ENCODE data around the gene UBTF. TPM values are rescaled to one million over a fixed set of nuclear protein-coding genes. Genes with fewer than 3 reads are reported as not detected.

Gene UBTF
- total RNA-seq, 4 donors from 2014 or later, result 54.8 to 102 (median 71.8) TPM

GRCh38 chr17:44193326-44194084 lies 26.0 kb downstream of the UBTF start:
- Histone ChIP-seq H3K9me3 (no peaks in the 10 kb centered on the region), H3K27me3 (no peaks in the 10 kb centered on the region), H3K4me1 (peaks cover 19% of the 10 kb centered on the region), H3K4me3 (no peak overlapping the region), H3K36me3 (peaks cover 71% of the 10 kb centered on the region), H3K27ac (peak overlapping the region; percentile 47)
- TF ChIP-seq POLR2A (IDR thresholded peaks at IDR 0.05) (no peak), POLR2AphosphoS5 (IDR thresholded peaks at IDR 0.05) (no peak), EP300 (IDR thresholded peaks at IDR 0.05) (no peak)
- TF ChIP-seq, protein P1, sequence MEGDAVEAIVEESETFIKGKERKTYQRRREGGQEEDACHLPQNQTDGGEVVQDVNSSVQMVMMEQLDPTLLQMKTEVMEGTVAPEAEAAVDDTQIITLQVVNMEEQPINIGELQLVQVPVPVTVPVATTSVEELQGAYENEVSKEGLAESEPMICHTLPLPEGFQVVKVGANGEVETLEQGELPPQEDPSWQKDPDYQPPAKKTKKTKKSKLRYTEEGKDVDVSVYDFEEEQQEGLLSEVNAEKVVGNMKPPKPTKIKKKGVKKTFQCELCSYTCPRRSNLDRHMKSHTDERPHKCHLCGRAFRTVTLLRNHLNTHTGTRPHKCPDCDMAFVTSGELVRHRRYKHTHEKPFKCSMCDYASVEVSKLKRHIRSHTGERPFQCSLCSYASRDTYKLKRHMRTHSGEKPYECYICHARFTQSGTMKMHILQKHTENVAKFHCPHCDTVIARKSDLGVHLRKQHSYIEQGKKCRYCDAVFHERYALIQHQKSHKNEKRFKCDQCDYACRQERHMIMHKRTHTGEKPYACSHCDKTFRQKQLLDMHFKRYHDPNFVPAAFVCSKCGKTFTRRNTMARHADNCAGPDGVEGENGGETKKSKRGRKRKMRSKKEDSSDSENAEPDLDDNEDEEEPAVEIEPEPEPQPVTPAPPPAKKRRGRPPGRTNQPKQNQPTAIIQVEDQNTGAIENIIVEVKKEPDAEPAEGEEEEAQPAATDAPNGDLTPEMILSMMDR (IDR thresholded peaks at IDR 0.05), result no peak
- 88% methylated on average over 6 of the region's 14 CpGs for WGBS
- no peak for DNase-seq (ENCODE audit: low spot score in 2 of 2)

GRCh38 chr17:44192750-44193149 lies 26.7 kb downstream of the UBTF start:
- Histone ChIP-seq H3K9me3 (no peaks in the 10 kb centered on the region), H3K27ac (peak overlapping the region; percentile 47), H3K4me1 (peaks cover 19% of the 10 kb centered on the region), H3K27me3 (no peaks in the 10 kb centered on the region), H3K4me3 (no peak overlapping the region), H3K36me3 (peaks cover 71% of the 10 kb centered on the region)
- no peak for DNase-seq (ENCODE audit: low spot score in 2 of 2)
- 88% methylated on average over 5 of the region's 5 CpGs for WGBS
- TF ChIP-seq POLR2AphosphoS5 (IDR thresholded peaks at IDR 0.05), result no peak
- TF ChIP-seq, protein P1 (IDR thresholded peaks at IDR 0.05), result no peak
- TF ChIP-seq POLR2A (IDR thresholded peaks at IDR 0.05), result no peak
- no peak for TF ChIP-seq EP300 (IDR thresholded peaks at IDR 0.05)

DNA sequence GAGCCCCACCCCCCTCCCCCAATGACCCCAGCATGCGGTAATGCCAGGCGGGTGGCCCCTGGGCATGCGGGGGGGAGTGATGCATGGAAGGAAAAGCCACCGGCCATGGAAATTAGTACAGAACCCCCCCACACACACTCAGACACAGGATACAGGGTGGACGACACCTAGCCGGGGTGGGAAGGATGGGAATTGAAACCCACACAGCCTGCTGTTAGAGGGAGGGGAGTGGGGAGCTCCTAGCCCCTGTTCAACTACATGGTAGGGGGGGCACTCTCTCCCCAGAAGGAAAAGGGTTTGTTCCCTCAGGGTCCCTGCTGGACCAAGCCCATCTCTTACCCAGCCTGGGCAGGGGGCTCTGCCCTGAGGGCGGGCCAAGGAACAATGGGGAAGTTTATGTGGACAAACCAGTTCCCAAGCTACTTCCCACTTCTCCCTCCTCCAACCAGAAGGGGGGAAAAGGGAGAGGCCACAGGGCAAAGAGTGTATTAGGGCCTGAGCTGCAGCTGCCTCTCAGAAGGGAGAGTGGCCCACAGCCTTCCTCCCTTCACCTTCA lies 27.5 kb downstream of the UBTF start:
- Histone ChIP-seq H3K36me3 (peaks cover 66% of the 10 kb centered on the region), H3K4me1 (peaks cover 16% of the 10 kb centered on the region), H3K27me3 (no peaks in the 10 kb centered on the region), H3K9me3 (no peaks in the 10 kb centered on the region), H3K4me3 (no peak overlapping the region), H3K27ac (peak overlapping the region; percentile 23)
- TF ChIP-seq POLR2A (IDR thresholded peaks at IDR 0.05) (no peak), EP300 (IDR thresholded peaks at IDR 0.05) (no peak), POLR2AphosphoS5 (IDR thresholded peaks at IDR 0.05) (no peak)
- TF ChIP-seq, protein P1 (IDR thresholded peaks at IDR 0.05), result no peak
- 63% methylated on average over 7 of the region's 7 CpGs for WGBS
- no peak for DNase-seq (ENCODE audit: low spot score in 2 of 2)

- TF ChIP-seq POLR2AphosphoS5 (IDR thresholded peaks at IDR 0.05), result no peak
- TF ChIP-seq EP300 (IDR thresholded peaks at IDR 0.05), result no peak
- TF ChIP-seq POLR2A (IDR thresholded peaks at IDR 0.05), result no peak
- TF ChIP-seq, protein P1 (IDR thresholded peaks at IDR 0.05), result no peak
- no peaks in the 10 kb centered on the region for H3K9me3 ChIP-seq
- no peak overlapping the region for H3K4me3 ChIP-seq
- peaks cover 62% of the 10 kb centered on the region for H3K36me3 ChIP-seq
- WGBS, result 73% methylated on average over 5 of the region's 5 CpGs
- DNase-seq (ENCODE audit: low spot score in 2 of 2), result no peak
- H3K4me1 ChIP-seq, result peaks cover 13% of the 10 kb centered on the region
- H3K27ac ChIP-seq, result peak overlapping the region; percentile 23
- no peaks in the 10 kb centered on the region for H3K27me3 ChIP-seq
Observed at GRCh38 chr17:44191369-44191768, 28.1 kb downstream of the UBTF start.

- Histone ChIP-seq H3K36me3 (peaks cover 53% of the 10 kb centered on the region), H3K27me3 (no peaks in the 10 kb centered on the region), H3K27ac (no peak overlapping the region), H3K9me3 (no peaks in the 10 kb centered on the region), H3K4me1 (peaks cover 19% of the 10 kb centered on the region), H3K4me3 (no peak overlapping the region)
- 82% methylated on average over 10 of the region's 10 CpGs for WGBS
- no peak for DNase-seq (ENCODE audit: low spot score in 2 of 2)
- TF ChIP-seq EP300 (IDR thresholded peaks at IDR 0.05), result no peak
- TF ChIP-seq POLR2AphosphoS5 (IDR thresholded peaks at IDR 0.05), result no peak
- no peak for TF ChIP-seq POLR2A (IDR thresholded peaks at IDR 0.05)
- TF ChIP-seq, protein P1 (IDR thresholded peaks at IDR 0.05), result no peak
Observed at GRCh38 chr17:44190481-44190880, 29.0 kb downstream of the UBTF start.

Data from suprapubic skin (tissue), 4 donors.